Kidney epithelial cell (primary cell): ENCODE measurements around the gene UBR4. TPM values are rescaled to one million over a fixed set of nuclear protein-coding genes. Genes with fewer than 3 reads are reported as not detected.
"Not testable (repeated sequence)": the region's sequence is repeated elsewhere in the genome, so short reads cannot be mapped to it uniquely, and the experiment has no call there.

ENCODE experiments used
- DNase-seq: peaks from one replicate; pipeline ENCODE4 v3.0.0-alpha.2; 2010; ENCODE audit warnings: low read depth
- H3K27me3 ChIP-seq: 2 replicates; pipeline ENCODE4 v1.6.0; 2011; ENCODE audit warnings: low read length; ENCODE audit not compliant: control insufficient read depth, insufficient read depth
- H3K36me3 ChIP-seq: 2 replicates; pipeline ENCODE4 v1.5.1; 2011; ENCODE audit warnings: low read length; ENCODE audit not compliant: control insufficient read depth, insufficient read depth
- H3K4me3 ChIP-seq: 2 replicates; pipeline ENCODE4 v1.5.1; 2011; ENCODE audit warnings: low read depth, mild to moderate bottlenecking, control low read depth, low read length
- CTCF ChIP-seq: IDR thresholded peaks from 2 replicates; pipeline ENCODE4 v1.5.1; 2011; ENCODE audit warnings: mild to moderate bottlenecking, moderate library complexity, low read length, control low read depth, inconsistent platforms; ENCODE audit not compliant: insufficient read depth, poor library complexity, severe bottlenecking
- total RNA-seq: library from RNA; depleted of rRNA; stranded (reverse); fragments of >200 nt; gene quantifications from 2 replicates; pipeline ENCODE4 v1.2.3, GENCODE V29; 2015

Gene UBR4
- total RNA-seq, result 125 and 128 TPM in 2 replicates

- TF ChIP-seq CTCF, result no peak
- peak within 1 kb of the TSS; percentile 95 for H3K4me3 ChIP-seq
- no peaks in the 10 kb centered on the region for H3K36me3 ChIP-seq
- peak; percentile 76 for DNase-seq
- H3K27me3 ChIP-seq, result no peaks in the 10 kb centered on the region
Measured at GRCh38 chr1:19209990-19210771, at the start of gene UBR4. Gene UBR4, minus strand, starts transcription at chr1:19210266. Its CDS starts 18 bp downstream, at chr1:19210248.

GRCh38 chr1:19258353-19258752, 48.3 kb upstream of the UBR4 start:
- H3K4me3 ChIP-seq, result no peak overlapping the region
- peaks cover 2% of the 10 kb centered on the region for H3K36me3 ChIP-seq
- TF ChIP-seq CTCF, result no peak
- DNase-seq, result no peak
- H3K27me3 ChIP-seq, result no peaks in the 10 kb centered on the region

- no peaks in the 10 kb centered on the region for H3K27me3 ChIP-seq
- no peak for DNase-seq
- H3K4me3 ChIP-seq, result no peak overlapping the region
- no peak for TF ChIP-seq CTCF
- peaks cover 2% of the 10 kb centered on the region for H3K36me3 ChIP-seq
Measured at GRCh38 chr1:19257178-19257914, 47.3 kb upstream of the UBR4 start.

- not testable (repeated sequence) for H3K36me3 ChIP-seq, H3K4me3 ChIP-seq, H3K27me3 ChIP-seq, DNase-seq
Measured at GRCh38 chr1:19256301-19256700, 46.2 kb upstream of the UBR4 start.

GRCh38 chr1:19255288-19255687, 45.2 kb upstream of the UBR4 start:
- DNase-seq, result no peak
- Histone ChIP-seq H3K27me3 (no peaks in the 10 kb centered on the region), H3K4me3 (no peak overlapping the region), H3K36me3 (peaks cover 2% of the 10 kb centered on the region)
- no peak for TF ChIP-seq CTCF

- TF ChIP-seq CTCF, result no peak
- Histone ChIP-seq H3K27me3 (no peaks in the 10 kb centered on the region), H3K36me3 (peaks cover 2% of the 10 kb centered on the region)
Measured at GRCh38 chr1:19254416-19254815, 44.4 kb upstream of the UBR4 start.

More at GRCh38 chr1:19254416-19254815, 44.4 kb upstream of the UBR4 start:
- H3K4me3 ChIP-seq, result no peak overlapping the region
- no peak for DNase-seq
